ENCODE data around the gene SVEP1. TPM values are rescaled to one million over a fixed set of nuclear protein-coding genes. Genes with fewer than 3 reads are reported as not detected.

The SVEP1 gene
- total and polyA plus RNA-seq, 2 experiments from 2014 or later: 0.18 to 0.63 TPM

DNA sequence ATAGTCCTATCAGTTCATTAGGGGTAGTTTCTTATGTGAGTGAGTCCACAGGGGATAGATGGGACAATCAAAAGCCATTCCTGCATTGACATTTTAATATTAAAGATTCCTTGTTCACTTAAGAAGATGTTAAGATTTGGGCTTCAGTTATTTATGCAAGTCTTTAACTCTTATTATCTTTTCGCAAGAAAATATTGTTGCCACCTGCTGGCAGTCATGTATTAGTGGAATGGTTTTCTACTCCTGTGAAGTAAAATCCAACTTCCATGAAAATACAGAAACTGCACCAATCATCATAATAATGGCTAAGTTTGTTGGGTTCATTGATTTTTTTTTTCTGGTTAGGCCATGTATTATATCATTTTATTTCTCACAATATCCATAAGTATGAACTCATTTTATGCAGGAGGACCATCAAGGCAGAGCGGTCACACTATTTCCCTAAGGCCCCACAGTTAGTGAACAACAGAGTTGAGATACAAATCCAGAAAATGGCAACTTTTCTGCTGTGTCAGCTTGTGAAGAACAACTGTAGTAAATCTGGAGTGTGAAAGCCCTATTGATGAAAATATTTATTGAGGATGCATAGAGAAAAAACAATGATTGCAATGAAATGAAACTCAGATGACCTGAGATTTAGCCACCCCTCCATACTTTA is 153.4 kb downstream of the SVEP1 start:
- Mint-ChIP-seq H3K4me3 (no peak overlapping the region), H3K27ac (no peak overlapping the region), H3K27me3 (ENCODE audit: insufficient read depth, low read depth, poor library complexity) (peaks cover 3% of the 10 kb centered on the region), H3K9me3 (no peaks in the 10 kb centered on the region), H3K36me3 (ENCODE audit: low read depth) (no peaks in the 10 kb centered on the region), H3K4me1 (no peaks in the 10 kb centered on the region)
- no peak for DNase-seq (ENCODE audit: low spot score)
- H3K4me3 ChIP-seq: no peak overlapping the region
- TF ChIP-seq, protein P1, sequence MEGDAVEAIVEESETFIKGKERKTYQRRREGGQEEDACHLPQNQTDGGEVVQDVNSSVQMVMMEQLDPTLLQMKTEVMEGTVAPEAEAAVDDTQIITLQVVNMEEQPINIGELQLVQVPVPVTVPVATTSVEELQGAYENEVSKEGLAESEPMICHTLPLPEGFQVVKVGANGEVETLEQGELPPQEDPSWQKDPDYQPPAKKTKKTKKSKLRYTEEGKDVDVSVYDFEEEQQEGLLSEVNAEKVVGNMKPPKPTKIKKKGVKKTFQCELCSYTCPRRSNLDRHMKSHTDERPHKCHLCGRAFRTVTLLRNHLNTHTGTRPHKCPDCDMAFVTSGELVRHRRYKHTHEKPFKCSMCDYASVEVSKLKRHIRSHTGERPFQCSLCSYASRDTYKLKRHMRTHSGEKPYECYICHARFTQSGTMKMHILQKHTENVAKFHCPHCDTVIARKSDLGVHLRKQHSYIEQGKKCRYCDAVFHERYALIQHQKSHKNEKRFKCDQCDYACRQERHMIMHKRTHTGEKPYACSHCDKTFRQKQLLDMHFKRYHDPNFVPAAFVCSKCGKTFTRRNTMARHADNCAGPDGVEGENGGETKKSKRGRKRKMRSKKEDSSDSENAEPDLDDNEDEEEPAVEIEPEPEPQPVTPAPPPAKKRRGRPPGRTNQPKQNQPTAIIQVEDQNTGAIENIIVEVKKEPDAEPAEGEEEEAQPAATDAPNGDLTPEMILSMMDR (conservative IDR thresholded peaks at IDR 0.05; ENCODE audit: low read depth in 2 of 2): peak in 1 of 2 experiments; percentile 33; a peak in 2 of 4 replicates
- TF ChIP-seq JUNB (IDR thresholded peaks at IDR 0.05; ENCODE audit: unreplicated experiment): no peak
- H3K79me2 ChIP-seq (replicated peaks; ENCODE audit: insufficient read depth): no peaks in the 10 kb centered on the region
- H3K9me2 ChIP-seq (ENCODE audit: insufficient read depth): no peaks in the 10 kb centered on the region
- no peak overlapping the region for H3K27ac ChIP-seq (ENCODE audit: low read depth)
- no peak overlapping the region for H2AFZ ChIP-seq
- no peaks in the 10 kb centered on the region for H3K4me1 ChIP-seq (ENCODE audit: insufficient read depth)
- no peak for ATAC-seq
- no peaks in the 10 kb centered on the region for H4K20me1 ChIP-seq (replicated peaks; ENCODE audit: insufficient read depth)
- no peak overlapping the region for H3K4me2 ChIP-seq
- H3F3A ChIP-seq (replicated peaks; ENCODE audit: low read depth): no peaks in the 10 kb centered on the region
- no peaks in the 10 kb centered on the region for H3K36me3 ChIP-seq (ENCODE audit: insufficient read depth)
- H3K27me3 ChIP-seq (ENCODE audit: insufficient read depth): no peaks in the 10 kb centered on the region

DNA sequence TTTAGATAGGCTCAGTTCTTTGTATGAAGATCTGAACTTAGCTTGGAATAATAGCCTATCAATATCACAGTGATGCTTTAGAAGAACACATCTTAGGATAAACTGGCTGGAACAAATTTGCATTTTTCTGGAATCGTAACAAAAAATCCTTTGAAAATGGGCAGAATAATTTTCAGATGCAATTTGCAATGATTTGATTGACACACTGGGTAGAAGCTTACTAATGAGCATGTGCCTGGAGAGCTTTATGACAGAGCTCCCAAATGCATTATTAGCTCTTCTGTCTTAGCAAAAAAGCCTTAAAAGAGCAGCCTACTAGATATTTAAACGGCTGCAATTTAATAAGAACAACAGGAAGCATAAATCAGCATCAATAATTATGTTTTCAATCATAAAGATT is 165.1 kb downstream of the SVEP1 start:
- H3K27me3 Mint-ChIP-seq (ENCODE audit: insufficient read depth, low read depth, poor library complexity): peaks cover 2% of the 10 kb centered on the region
- Histone ChIP-seq H3K27me3 (ENCODE audit: insufficient read depth) (no peaks in the 10 kb centered on the region), H3K79me2 (replicated peaks; ENCODE audit: insufficient read depth) (no peaks in the 10 kb centered on the region), H3K4me2 (no peak overlapping the region), H3F3A (replicated peaks; ENCODE audit: low read depth) (no peaks in the 10 kb centered on the region), H3K27ac (ENCODE audit: low read depth) (no peak overlapping the region), H4K20me1 (replicated peaks; ENCODE audit: insufficient read depth) (no peaks in the 10 kb centered on the region), H3K4me1 (ENCODE audit: insufficient read depth) (no peaks in the 10 kb centered on the region), H3K36me3 (ENCODE audit: insufficient read depth) (no peaks in the 10 kb centered on the region), H3K4me3 (no peak overlapping the region), H3K9me2 (ENCODE audit: insufficient read depth) (no peaks in the 10 kb centered on the region), H2AFZ (no peak overlapping the region)
- H3K9me3 Mint-ChIP-seq: peaks cover 9% of the 10 kb centered on the region
- H3K36me3 Mint-ChIP-seq (ENCODE audit: low read depth): peaks cover 9% of the 10 kb centered on the region
- H3K4me3 Mint-ChIP-seq: no peak overlapping the region
- DNase-seq (ENCODE audit: low spot score): no peak
- no peak for ATAC-seq
- no peak overlapping the region for H3K27ac Mint-ChIP-seq
- peaks cover 2% of the 10 kb centered on the region; the same call in 1 of the 3 replicates for H3K4me1 Mint-ChIP-seq
- no peak for TF ChIP-seq JUNB (IDR thresholded peaks at IDR 0.05; ENCODE audit: unreplicated experiment)
- TF ChIP-seq, protein P2, sequence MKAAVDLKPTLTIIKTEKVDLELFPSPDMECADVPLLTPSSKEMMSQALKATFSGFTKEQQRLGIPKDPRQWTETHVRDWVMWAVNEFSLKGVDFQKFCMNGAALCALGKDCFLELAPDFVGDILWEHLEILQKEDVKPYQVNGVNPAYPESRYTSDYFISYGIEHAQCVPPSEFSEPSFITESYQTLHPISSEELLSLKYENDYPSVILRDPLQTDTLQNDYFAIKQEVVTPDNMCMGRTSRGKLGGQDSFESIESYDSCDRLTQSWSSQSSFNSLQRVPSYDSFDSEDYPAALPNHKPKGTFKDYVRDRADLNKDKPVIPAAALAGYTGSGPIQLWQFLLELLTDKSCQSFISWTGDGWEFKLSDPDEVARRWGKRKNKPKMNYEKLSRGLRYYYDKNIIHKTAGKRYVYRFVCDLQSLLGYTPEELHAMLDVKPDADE (IDR thresholded peaks at IDR 0.05): no peak
- TF ChIP-seq, protein P3, sequence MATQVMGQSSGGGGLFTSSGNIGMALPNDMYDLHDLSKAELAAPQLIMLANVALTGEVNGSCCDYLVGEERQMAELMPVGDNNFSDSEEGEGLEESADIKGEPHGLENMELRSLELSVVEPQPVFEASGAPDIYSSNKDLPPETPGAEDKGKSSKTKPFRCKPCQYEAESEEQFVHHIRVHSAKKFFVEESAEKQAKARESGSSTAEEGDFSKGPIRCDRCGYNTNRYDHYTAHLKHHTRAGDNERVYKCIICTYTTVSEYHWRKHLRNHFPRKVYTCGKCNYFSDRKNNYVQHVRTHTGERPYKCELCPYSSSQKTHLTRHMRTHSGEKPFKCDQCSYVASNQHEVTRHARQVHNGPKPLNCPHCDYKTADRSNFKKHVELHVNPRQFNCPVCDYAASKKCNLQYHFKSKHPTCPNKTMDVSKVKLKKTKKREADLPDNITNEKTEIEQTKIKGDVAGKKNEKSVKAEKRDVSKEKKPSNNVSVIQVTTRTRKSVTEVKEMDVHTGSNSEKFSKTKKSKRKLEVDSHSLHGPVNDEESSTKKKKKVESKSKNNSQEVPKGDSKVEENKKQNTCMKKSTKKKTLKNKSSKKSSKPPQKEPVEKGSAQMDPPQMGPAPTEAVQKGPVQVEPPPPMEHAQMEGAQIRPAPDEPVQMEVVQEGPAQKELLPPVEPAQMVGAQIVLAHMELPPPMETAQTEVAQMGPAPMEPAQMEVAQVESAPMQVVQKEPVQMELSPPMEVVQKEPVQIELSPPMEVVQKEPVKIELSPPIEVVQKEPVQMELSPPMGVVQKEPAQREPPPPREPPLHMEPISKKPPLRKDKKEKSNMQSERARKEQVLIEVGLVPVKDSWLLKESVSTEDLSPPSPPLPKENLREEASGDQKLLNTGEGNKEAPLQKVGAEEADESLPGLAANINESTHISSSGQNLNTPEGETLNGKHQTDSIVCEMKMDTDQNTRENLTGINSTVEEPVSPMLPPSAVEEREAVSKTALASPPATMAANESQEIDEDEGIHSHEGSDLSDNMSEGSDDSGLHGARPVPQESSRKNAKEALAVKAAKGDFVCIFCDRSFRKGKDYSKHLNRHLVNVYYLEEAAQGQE (IDR thresholded peaks at IDR 0.05; ENCODE audit: unreplicated experiment): no peak
- TF ChIP-seq NANOG (IDR thresholded peaks at IDR 0.05; ENCODE audit: borderline replicate concordance): no peak
- no peak for TF ChIP-seq CREB1 (CRISPR knock-in tag; IDR thresholded peaks at IDR 0.05; ENCODE audit: low read depth)
- no peak for TF ChIP-seq ZNF331 (CRISPR knock-in tag; IDR thresholded peaks at IDR 0.05; ENCODE audit: low read depth)
- TF ChIP-seq ZNF114 (CRISPR knock-in tag; IDR thresholded peaks at IDR 0.05): no peak
- no peak for TF ChIP-seq EZH2 (IDR thresholded peaks at IDR 0.05; ENCODE audit: low read depth, unreplicated experiment)
- TF ChIP-seq STAT1 (IDR thresholded peaks at IDR 0.05; ENCODE audit: unreplicated experiment): no peak
- TF ChIP-seq, protein P1 (conservative IDR thresholded peaks at IDR 0.05; ENCODE audit: low read depth in 2 of 2): no peak
- no peak for TF ChIP-seq POLR2AphosphoS5 (IDR thresholded peaks at IDR 0.05; ENCODE audit: low read depth)
